H1 (cell line): ENCODE results near the gene OR2V2.

Source experiments
- BCL11A ChIP-seq, 2 experiments: IDR thresholded peaks; one replicate each; pipeline ENCODE4 v1.6.1; 2011; ENCODE audit warnings: low read depth in 2 of 2, low read length in 2 of 2, mild to moderate bottlenecking in 2 of 2
- CHD1 ChIP-seq: IDR thresholded peaks from 2 replicates; pipeline ENCODE4 v1.6.1; 2012; ENCODE audit warnings: low read depth, low read length, improper control_type of control experiment
- CTCF ChIP-seq, 3 experiments: IDR thresholded peaks; 1 replicate in 2 of 3; 2 replicates in 1 of 3; pipeline versions ENCODE4 v1.5.1 to v1.6.1; 2011; ENCODE audit warnings: low read length in 3 of 3, mild to moderate bottlenecking in 3 of 3, inconsistent platforms in 2 of 3, low read depth in 1 of 3, moderate library complexity in 1 of 3; ENCODE audit not compliant: insufficient read depth in 1 of 3; ENCODE audit errors: control extremely low read depth in 1 of 3
- FOSL1 ChIP-seq: IDR thresholded peaks from 2 replicates; pipeline ENCODE4 v1.6.1; 2011; ENCODE audit warnings: mild to moderate bottlenecking, low read depth, low read length, moderate library complexity; ENCODE audit not compliant: insufficient read depth
- GABPA ChIP-seq: IDR thresholded peaks from 2 replicates; pipeline ENCODE4 v1.6.1; 2011; ENCODE audit warnings: mild to moderate bottlenecking, low read length, moderate library complexity, borderline replicate concordance; ENCODE audit not compliant: insufficient read depth
- HDAC6 ChIP-seq: IDR thresholded peaks from one replicate; pipeline ENCODE4 v1.7.1; 2012; ENCODE audit warnings: low read depth, mild to moderate bottlenecking, inconsistent platforms, low read length, moderate library complexity
- SP1 ChIP-seq: IDR thresholded peaks from 2 replicates; pipeline ENCODE4 v1.6.1; 2011; ENCODE audit warnings: low read depth, low read length
- SRF ChIP-seq: IDR thresholded peaks from 2 replicates; pipeline ENCODE4 v1.6.1; 2011; ENCODE audit warnings: mild to moderate bottlenecking, low read depth, low read length, moderate library complexity

DNA sequence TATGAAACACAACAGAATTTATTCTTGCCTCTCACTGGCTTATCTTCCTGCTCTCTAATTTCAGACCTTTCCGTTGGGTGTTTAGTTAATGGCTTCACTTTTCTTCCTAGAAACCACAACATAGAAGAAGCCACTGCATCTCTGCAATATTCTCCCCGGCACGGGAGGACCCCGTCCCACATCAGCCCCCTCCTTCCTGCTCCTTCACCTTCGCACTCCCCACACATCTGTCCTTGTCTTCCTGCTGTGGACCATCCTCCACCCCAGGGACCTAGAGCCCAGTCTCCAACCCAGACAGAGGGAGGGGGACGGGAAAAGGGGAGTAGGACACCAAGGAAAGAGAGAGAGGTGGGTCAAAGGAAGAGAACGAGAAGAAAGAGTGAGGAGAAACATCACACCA lies 17.8 kb upstream of the OR2V2 start:
- TF ChIP-seq CTCF (IDR thresholded peaks at IDR 0.05; ENCODE audit: control extremely low read depth in 1 of 3, insufficient read depth in 1 of 3, low read depth in 1 of 3, low read length in 3 of 3) (no peak), BCL11A (IDR thresholded peaks at IDR 0.05; ENCODE audit: low read depth in 2 of 2, low read length in 2 of 2) (no peak), SRF (no peak), CHD1 (no peak), GABPA (no peak), HDAC6 (no peak), FOSL1 (no peak), SP1 (no peak)
